Spleen (tissue), 7 donors: ENCODE results near the gene EHBP1.

Source experiments
- CTCF ChIP-seq, 11 experiments: fragments of 200-600 bp in 7 of 11; fragments of 450-650 bp in 4 of 11; sonication (generic) in 4 of 11; IDR thresholded peaks in 8 of 11; conservative IDR thresholded peaks in 3 of 11; 1 replicate in 7 of 11; 2 replicates in 4 of 11; pipeline versions ENCODE4 v1.4.0 to v1.8.0; 2016 to 2021; ENCODE audit warnings: antibody characterized with exemption in 11 of 11, inconsistent platforms in 4 of 11, mild to moderate bottlenecking in 1 of 11
- POLR2A ChIP-seq, 3 donors: fragments of 450-650 bp; IDR thresholded peaks; one replicate each; pipeline ENCODE4 v1.5.1; 2017; ENCODE audit warnings: antibody characterized with exemption in 3 of 3, mild to moderate bottlenecking in 1 of 3
- donor health status: DM: no; HTN: no; CAD: no; lungs with moderate emphysema.
- donor health status: DM: no; HTN: no; CAD: no.
- donor health status: DM: no; HTN: no; CAD: no.

DNA sequence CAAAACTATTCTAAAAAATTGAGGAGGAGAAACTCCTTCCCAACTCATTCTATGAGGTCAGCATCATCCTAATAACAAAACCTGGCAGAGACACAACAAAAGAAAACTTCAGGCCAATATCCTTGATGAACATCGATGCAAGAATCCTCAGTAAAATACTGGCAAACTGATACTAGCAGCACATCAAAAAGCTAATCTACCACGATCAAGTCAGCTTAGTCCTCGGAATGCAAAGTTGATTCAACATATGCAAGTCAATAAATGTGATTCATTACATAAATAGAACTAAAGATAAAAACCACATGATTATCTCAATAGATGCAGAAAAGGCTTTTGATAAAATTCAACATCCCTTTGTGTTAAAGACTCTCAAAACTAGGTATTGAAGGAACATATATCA lies 63.1 kb downstream of the EHBP1 start:
- TF ChIP-seq CTCF (IDR thresholded peaks at IDR 0.05 in 8 of 11, conservative IDR thresholded peaks at IDR 0.05 in 3 of 11) (no peak), POLR2A (IDR thresholded peaks at IDR 0.05) (no peak)
